ENCODE results near the gene RND3. TPM values are rescaled to one million over a fixed set of nuclear protein-coding genes. Genes with fewer than 3 reads are reported as not detected.

Gene RND3
- total RNA-seq, 1 donor from 2014 or later, result 39.7 TPM

DNA sequence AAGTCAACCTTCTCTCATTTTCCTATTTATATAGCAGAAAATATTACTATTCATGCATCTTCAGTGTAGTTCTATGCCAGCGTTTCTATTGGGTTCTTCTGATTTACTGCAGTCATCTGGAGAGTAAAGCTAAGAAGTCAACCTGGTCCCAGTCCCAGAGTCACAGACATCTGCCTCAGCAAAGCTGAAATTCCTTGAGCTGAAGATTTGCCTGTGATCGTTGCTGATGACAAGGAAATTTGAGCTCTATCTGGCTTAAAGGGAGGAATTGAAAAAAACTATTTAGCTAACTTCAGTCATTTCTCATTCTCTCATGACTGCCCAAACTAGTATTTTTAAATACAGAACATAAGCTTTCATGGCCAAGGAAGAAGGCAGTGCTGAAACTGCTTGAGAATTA lies 45.7 kb downstream of the RND3 start:
- no peak for DNase-seq (ENCODE audit: low spot score)

DNA sequence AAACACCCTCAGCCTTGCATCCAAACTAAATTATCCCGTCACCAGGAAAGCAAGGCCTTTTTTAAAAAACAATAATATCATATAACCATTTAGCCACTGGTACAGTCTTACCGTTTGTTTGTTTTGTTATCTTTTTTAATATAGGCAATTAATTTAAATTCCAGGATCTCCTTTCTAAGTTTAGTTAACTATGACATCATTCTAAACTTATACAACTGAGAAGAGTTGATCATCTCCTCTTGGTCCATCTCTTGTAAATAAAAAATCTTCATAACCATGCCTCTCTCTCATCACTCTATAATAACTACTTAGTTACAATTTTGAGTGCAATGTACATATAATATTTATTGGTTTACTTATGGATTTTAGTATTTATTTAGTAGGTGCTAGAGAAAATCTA lies 46.2 kb downstream of the RND3 start:
- no peak for DNase-seq (ENCODE audit: low spot score)

DNA sequence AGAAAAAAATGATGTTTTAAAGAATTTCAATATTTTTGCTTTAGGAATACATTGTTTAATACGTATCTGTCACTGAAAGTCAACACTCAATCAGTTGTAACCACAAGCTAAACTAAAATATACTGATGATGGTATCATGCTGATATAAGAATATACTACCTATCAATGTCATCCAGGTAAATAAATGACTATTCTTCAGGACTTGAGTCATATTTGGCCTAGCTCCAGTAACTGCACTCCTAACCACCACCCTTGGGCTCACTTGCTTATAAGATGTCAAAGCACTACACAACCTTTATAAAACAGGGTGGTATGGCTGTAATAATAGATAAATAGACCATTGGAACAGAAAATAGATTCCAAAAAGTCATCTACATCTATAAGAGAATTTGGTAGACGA lies 48.8 kb downstream of the RND3 start:
- DNase-seq (ENCODE audit: low spot score), result no peak

DNA sequence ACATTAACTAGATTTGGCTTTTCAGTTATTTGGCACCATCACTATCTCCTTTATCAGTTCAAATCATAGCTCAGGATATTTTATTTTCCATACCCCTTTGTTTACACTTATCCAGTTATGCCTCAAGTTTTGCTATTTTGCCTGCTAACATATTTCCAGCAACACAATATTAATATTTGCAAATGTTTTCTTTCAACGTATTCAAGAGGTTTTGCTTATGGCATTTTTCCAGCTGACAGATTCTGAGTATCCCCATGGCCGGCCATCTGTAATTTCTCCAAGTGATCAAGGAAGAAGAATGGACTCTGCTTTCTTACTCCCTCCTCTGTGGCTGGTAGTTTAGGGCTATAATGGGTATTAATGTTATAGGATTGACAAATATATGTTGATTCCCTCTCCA lies 49.4 kb downstream of the RND3 start:
- no peak for DNase-seq (ENCODE audit: low spot score)

- DNase-seq (ENCODE audit: low spot score), result no peak
These were observed 55.2 kb downstream of the RND3 start for GRCh38 chr2:150432312-150432625.

GRCh38 chr2:150431561-150432311 lies 55.7 kb downstream of the RND3 start:
- no peak for DNase-seq (ENCODE audit: low spot score)

GRCh38 chr2:150429384-150429961 lies 58.0 kb downstream of the RND3 start:
- DNase-seq (ENCODE audit: low spot score), result no peak

- DNase-seq (ENCODE audit: low spot score), result no peak
These were observed 58.8 kb downstream of the RND3 start for GRCh38 chr2:150428641-150429040.

GRCh38 chr2:150427298-150427697 lies 60.2 kb downstream of the RND3 start:
- no peak for DNase-seq (ENCODE audit: low spot score)

DNA sequence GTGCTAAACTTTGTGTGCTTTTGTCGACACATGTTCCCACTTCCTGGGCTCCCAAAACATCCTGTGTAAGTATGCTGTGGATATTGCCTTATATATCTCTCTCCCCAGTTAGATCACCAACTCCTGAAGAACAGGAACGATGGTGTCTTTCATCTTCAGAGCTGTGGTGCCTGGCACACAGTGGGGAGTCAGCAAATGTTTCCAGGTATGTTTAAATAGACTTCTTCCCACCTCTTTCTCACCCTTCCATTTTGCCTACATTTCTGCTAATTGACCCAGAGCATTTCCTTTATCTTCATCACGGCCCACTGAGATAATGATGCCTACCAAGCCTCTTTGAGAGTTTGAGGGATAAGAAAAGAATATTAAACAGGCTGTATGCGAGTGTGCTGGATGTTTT lies 60.7 kb downstream of the RND3 start:
- no peak for DNase-seq (ENCODE audit: low spot score)

DNA sequence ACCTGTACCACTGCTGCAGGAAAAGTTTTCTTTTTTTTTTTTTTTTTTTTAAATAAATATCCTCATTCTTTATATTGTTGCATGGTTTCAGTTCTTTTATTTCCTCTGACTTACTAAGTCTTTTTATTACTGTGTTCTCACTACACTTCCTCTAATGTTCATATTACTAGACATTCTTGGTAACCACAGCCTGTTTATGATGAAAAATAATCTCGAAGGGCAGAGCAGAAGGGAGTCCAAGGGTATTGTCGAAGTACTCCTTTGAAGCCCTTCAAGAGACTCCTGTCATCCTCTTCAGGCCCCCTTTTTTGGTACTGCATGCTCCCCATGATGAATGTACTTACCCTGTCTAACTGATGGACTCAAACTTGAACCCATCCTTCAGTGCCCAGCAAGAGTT lies 61.2 kb downstream of the RND3 start:
- DNase-seq (ENCODE audit: low spot score), result no peak

- no peak for DNase-seq (ENCODE audit: low spot score)
These were observed 62.1 kb downstream of the RND3 start for GRCh38 chr2:150425121-150425955.

DNA sequence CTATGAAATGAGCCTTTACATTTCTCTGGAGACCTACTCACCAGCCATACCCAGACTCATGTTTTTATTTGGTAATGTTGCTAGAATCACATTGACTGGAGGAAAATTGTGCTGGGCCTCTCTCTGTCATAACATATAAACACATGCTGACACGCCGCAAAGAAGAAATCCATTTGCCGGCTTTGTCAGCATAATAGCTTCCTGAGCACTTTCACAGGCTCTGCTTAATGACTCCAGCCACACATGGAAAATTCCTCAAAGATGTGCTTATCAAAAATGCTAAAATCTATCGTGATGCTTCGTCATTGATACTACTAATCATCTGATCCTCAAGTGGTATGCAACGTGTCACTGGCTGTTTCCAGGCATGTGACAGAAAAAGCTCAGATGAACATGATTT lies 63.1 kb downstream of the RND3 start:
- no peak for DNase-seq (ENCODE audit: low spot score)

GRCh38 chr2:150421126-150421651 lies 66.3 kb downstream of the RND3 start:
- DNase-seq (ENCODE audit: low spot score), result no peak

- DNase-seq (ENCODE audit: low spot score), result no peak
These were observed 68.6 kb downstream of the RND3 start for GRCh38 chr2:150418916-150419315.
